ENCODE measurements around the gene TAAR5.

TAAR5 gene

DNA sequence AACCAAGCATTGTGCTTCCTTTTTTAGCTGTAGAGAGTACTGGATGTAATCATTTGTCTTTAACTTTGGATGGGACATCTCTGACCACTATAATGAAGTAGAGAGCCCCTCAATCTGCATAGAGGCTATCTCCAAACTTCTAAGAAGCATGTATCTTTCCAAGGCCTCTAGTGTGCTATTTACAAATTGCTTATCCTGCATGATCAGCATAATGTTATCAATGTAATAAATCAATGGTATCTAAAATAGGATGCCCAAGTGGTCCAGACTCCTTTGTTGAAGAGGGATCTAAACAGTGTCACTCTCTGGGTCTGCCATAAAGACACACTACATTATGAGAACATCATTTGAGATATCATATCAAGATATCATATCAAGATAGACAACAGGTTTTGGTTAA is 44.7 kb downstream of the TAAR5 start:
- H3K4me3 ChIP-seq (replicated peaks; ENCODE audit: insufficient read depth, low read length), result no peak overlapping the region
- H3K27ac ChIP-seq (replicated peaks), result no peak overlapping the region
- H3K27me3 ChIP-seq (ENCODE audit: insufficient read depth, poor library complexity, severe bottlenecking), result no peaks in the 10 kb centered on the region
- no peak for DNase-seq (ENCODE audit: low read depth in 1 of 2, low spot score in 1 of 2)
- TF ChIP-seq, protein P1, sequence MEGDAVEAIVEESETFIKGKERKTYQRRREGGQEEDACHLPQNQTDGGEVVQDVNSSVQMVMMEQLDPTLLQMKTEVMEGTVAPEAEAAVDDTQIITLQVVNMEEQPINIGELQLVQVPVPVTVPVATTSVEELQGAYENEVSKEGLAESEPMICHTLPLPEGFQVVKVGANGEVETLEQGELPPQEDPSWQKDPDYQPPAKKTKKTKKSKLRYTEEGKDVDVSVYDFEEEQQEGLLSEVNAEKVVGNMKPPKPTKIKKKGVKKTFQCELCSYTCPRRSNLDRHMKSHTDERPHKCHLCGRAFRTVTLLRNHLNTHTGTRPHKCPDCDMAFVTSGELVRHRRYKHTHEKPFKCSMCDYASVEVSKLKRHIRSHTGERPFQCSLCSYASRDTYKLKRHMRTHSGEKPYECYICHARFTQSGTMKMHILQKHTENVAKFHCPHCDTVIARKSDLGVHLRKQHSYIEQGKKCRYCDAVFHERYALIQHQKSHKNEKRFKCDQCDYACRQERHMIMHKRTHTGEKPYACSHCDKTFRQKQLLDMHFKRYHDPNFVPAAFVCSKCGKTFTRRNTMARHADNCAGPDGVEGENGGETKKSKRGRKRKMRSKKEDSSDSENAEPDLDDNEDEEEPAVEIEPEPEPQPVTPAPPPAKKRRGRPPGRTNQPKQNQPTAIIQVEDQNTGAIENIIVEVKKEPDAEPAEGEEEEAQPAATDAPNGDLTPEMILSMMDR (IDR thresholded peaks at IDR 0.05; ENCODE audit: insufficient read depth, low read length), result no peak
- TF ChIP-seq POLR2AphosphoS5 (IDR thresholded peaks at IDR 0.05; ENCODE audit: low read depth) (no peak), SPI1 (IDR thresholded peaks at IDR 0.05; ENCODE audit: borderline replicate concordance, low read depth) (no peak), GABPA (IDR thresholded peaks at IDR 0.05; ENCODE audit: low read depth) (no peak)
- TF ChIP-seq, protein P2, sequence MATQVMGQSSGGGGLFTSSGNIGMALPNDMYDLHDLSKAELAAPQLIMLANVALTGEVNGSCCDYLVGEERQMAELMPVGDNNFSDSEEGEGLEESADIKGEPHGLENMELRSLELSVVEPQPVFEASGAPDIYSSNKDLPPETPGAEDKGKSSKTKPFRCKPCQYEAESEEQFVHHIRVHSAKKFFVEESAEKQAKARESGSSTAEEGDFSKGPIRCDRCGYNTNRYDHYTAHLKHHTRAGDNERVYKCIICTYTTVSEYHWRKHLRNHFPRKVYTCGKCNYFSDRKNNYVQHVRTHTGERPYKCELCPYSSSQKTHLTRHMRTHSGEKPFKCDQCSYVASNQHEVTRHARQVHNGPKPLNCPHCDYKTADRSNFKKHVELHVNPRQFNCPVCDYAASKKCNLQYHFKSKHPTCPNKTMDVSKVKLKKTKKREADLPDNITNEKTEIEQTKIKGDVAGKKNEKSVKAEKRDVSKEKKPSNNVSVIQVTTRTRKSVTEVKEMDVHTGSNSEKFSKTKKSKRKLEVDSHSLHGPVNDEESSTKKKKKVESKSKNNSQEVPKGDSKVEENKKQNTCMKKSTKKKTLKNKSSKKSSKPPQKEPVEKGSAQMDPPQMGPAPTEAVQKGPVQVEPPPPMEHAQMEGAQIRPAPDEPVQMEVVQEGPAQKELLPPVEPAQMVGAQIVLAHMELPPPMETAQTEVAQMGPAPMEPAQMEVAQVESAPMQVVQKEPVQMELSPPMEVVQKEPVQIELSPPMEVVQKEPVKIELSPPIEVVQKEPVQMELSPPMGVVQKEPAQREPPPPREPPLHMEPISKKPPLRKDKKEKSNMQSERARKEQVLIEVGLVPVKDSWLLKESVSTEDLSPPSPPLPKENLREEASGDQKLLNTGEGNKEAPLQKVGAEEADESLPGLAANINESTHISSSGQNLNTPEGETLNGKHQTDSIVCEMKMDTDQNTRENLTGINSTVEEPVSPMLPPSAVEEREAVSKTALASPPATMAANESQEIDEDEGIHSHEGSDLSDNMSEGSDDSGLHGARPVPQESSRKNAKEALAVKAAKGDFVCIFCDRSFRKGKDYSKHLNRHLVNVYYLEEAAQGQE (IDR thresholded peaks at IDR 0.05; ENCODE audit: insufficient replicate concordance, low read depth), result no peak

All from HL-60 (cell line).